WTC11 (cell line): ENCODE data around the gene RPL35A. TPM values are rescaled to one million over a fixed set of nuclear protein-coding genes. Genes with fewer than 3 reads are reported as not detected.

ENCODE experiments used
- ATAC-seq: fragments of 200-7000 bp; cut with Tn5 transposase; 2 replicates; pipeline ENCODE4 v1.10.0; 2021; ENCODE audit warnings: mild to moderate bottlenecking, moderate library complexity
- CTCF ChIA-PET: fragments of 300-600 bp; sonication (Branson Sonifier 250); formaldehyde crosslinking; loops from one replicate; lab custom pipeline; 2021; ENCODE audit warnings: antibody characterized with exemption; lab: Charles Lee
- POLR2A ChIA-PET: fragments of 350-600 bp; sonication (Branson Sonifier 250); formaldehyde crosslinking; loops from one replicate; lab custom pipeline; 2021; ENCODE audit warnings: antibody characterized with exemption; lab: Charles Lee
- DNase-seq: peaks from one replicate; pipeline ENCODE4 v3.0.0; 2021; ENCODE audit warnings: low spot score
- H3K27ac Mint-ChIP-seq: 2 replicates; pipeline ENCODE4 v1.8.0; 2021; ENCODE audit warnings: mixed read lengths
- H3K27me3 Mint-ChIP-seq: 2 replicates; pipeline ENCODE4 v1.8.0; 2021; ENCODE audit warnings: low read depth, mild to moderate bottlenecking, moderate library complexity, mixed read lengths
- H3K36me3 Mint-ChIP-seq: 2 replicates; pipeline ENCODE4 v1.8.0; 2021; ENCODE audit warnings: mixed read lengths
- H3K4me1 Mint-ChIP-seq: 2 replicates; pipeline ENCODE4 v1.8.0; 2022; ENCODE audit warnings: mixed read lengths
- H3K4me3 Mint-ChIP-seq: 2 replicates; pipeline ENCODE4 v1.8.0; 2021; ENCODE audit warnings: mild to moderate bottlenecking, moderate library complexity, mixed read lengths
- H3K9me3 Mint-ChIP-seq: 2 replicates; pipeline ENCODE4 v1.8.0; 2021; ENCODE audit warnings: mixed read lengths
- CREM ChIP-seq: sonication (generic); formaldehyde crosslinking; IDR thresholded peaks from 2 replicates; pipeline ENCODE4 v1.8.1; 2022; ENCODE audit warnings: mild to moderate bottlenecking, missing genetic modification reagents, moderate library complexity
- E2F1 ChIP-seq: sonication (generic); formaldehyde crosslinking; IDR thresholded peaks from 2 replicates; pipeline ENCODE4 v1.8.0; 2022; ENCODE audit warnings: mild to moderate bottlenecking, missing genetic modification reagents
- EMX1 ChIP-seq: fragments of 250-450 bp; sonication (Bioruptor Pico); IDR thresholded peaks from 2 replicates; pipeline ENCODE4 v1.8.0; 2021; ENCODE audit warnings: mild to moderate bottlenecking
- FOXP4 ChIP-seq: sonication (generic); formaldehyde crosslinking; IDR thresholded peaks from 2 replicates; pipeline ENCODE4 v1.8.0; 2022; ENCODE audit warnings: mild to moderate bottlenecking, missing genetic modification reagents
- NFATC4 ChIP-seq: fragments of 250-450 bp; sonication (Bioruptor Pico); IDR thresholded peaks from 2 replicates; pipeline ENCODE4 v1.9.0; 2021; ENCODE audit warnings: mild to moderate bottlenecking
- NR2C2 ChIP-seq: sonication (generic); formaldehyde crosslinking; IDR thresholded peaks from 2 replicates; pipeline ENCODE4 v1.8.0; 2022; ENCODE audit warnings: mild to moderate bottlenecking, missing genetic modification reagents
- SMAD3 ChIP-seq: sonication (generic); formaldehyde crosslinking; IDR thresholded peaks from 2 replicates; pipeline ENCODE4 v1.8.0; 2022; ENCODE audit warnings: missing genetic modification reagents, mild to moderate bottlenecking, borderline replicate concordance
- STAT6 ChIP-seq: sonication (generic); formaldehyde crosslinking; conservative IDR thresholded peaks from 2 replicates; pipeline ENCODE4 v1.8.1; 2023; ENCODE audit warnings: mild to moderate bottlenecking, low read depth, missing genetic modification reagents, moderate library complexity
- ZNF121 ChIP-seq: sonication (generic); formaldehyde crosslinking; IDR thresholded peaks from 2 replicates; pipeline ENCODE4 v1.8.0; 2023; ENCODE audit warnings: missing genetic modification reagents
- ZNF425 ChIP-seq: fragments of 250-450 bp; sonication (Bioruptor Pico); conservative IDR thresholded peaks from 2 replicates; pipeline ENCODE4 v1.9.0; 2021; ENCODE audit warnings: mild to moderate bottlenecking
- total RNA-seq: library from RNA; stranded (reverse); gene quantifications from 3 replicates; pipeline ENCODE4 v1.2.3, GENCODE V29; 2021
- TF ChIP-seq, protein P1 (sequence below): sonication (generic); formaldehyde crosslinking; IDR thresholded peaks from 2 replicates; pipeline ENCODE4 v1.8.0; 2022; ENCODE audit warnings: mild to moderate bottlenecking, missing genetic modification reagents
- TF ChIP-seq, protein P2 (sequence below): sonication (generic); formaldehyde crosslinking; IDR thresholded peaks from 2 replicates; pipeline ENCODE4 v1.8.0; 2022; ENCODE audit warnings: missing genetic modification reagents
- TF ChIP-seq, protein P3 (sequence below): sonication (generic); formaldehyde crosslinking; IDR thresholded peaks from 2 replicates; pipeline ENCODE4 v1.8.0; 2023; ENCODE audit warnings: missing genetic modification reagents
- TF ChIP-seq, protein P4 (sequence below): sonication (generic); formaldehyde crosslinking; IDR thresholded peaks from 2 replicates; pipeline ENCODE4 v1.8.1; 2022; ENCODE audit warnings: low read depth, missing genetic modification reagents, borderline replicate concordance
- TF ChIP-seq, protein P5 (sequence below): sonication (generic); formaldehyde crosslinking; IDR thresholded peaks from 2 replicates; pipeline ENCODE4 v1.8.1; 2023; ENCODE audit warnings: mild to moderate bottlenecking, missing genetic modification reagents, borderline replicate concordance

The RPL35A gene
- total RNA-seq, 1 experiment from 2014 or later, result 1,384 TPM

- no peaks in the 10 kb centered on the region; the same call in 1 of the 2 replicates for H3K27me3 Mint-ChIP-seq
- H3K4me1 Mint-ChIP-seq, result peaks cover 43% of the 10 kb centered on the region
- H3K27ac Mint-ChIP-seq, result peak overlapping the region; percentile 78
- ATAC-seq, result no peak
- H3K9me3 Mint-ChIP-seq, result no peaks in the 10 kb centered on the region
- no peak for TF ChIP-seq E2F1 (CRISPR knock-in tag)
- TF ChIP-seq NFATC4 (CRISPR knock-in tag), result no peak
- TF ChIP-seq, protein P1, sequence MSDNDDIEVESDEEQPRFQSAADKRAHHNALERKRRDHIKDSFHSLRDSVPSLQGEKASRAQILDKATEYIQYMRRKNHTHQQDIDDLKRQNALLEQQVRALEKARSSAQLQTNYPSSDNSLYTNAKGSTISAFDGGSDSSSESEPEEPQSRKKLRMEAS (CRISPR knock-in tag), result no peak
- TF ChIP-seq CREM (CRISPR knock-in tag), result no peak
- TF ChIP-seq FOXP4, result no peak
- TF ChIP-seq STAT6 (CRISPR knock-in tag), result no peak
- TF ChIP-seq ZNF121 (CRISPR knock-in tag), result no peak
- no peak for TF ChIP-seq NR2C2
- TF ChIP-seq, protein P2, sequence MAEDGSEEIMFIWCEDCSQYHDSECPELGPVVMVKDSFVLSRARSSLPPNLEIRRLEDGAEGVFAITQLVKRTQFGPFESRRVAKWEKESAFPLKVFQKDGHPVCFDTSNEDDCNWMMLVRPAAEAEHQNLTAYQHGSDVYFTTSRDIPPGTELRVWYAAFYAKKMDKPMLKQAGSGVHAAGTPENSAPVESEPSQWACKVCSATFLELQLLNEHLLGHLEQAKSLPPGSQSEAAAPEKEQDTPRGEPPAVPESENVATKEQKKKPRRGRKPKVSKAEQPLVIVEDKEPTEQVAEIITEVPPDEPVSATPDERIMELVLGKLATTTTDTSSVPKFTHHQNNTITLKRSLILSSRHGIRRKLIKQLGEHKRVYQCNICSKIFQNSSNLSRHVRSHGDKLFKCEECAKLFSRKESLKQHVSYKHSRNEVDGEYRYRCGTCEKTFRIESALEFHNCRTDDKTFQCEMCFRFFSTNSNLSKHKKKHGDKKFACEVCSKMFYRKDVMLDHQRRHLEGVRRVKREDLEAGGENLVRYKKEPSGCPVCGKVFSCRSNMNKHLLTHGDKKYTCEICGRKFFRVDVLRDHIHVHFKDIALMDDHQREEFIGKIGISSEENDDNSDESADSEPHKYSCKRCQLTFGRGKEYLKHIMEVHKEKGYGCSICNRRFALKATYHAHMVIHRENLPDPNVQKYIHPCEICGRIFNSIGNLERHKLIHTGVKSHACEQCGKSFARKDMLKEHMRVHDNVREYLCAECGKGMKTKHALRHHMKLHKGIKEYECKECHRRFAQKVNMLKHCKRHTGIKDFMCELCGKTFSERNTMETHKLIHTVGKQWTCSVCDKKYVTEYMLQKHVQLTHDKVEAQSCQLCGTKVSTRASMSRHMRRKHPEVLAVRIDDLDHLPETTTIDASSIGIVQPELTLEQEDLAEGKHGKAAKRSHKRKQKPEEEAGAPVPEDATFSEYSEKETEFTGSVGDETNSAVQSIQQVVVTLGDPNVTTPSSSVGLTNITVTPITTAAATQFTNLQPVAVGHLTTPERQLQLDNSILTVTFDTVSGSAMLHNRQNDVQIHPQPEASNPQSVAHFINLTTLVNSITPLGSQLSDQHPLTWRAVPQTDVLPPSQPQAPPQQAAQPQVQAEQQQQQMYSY (CRISPR knock-in tag), result no peak
- TF ChIP-seq, protein P3, sequence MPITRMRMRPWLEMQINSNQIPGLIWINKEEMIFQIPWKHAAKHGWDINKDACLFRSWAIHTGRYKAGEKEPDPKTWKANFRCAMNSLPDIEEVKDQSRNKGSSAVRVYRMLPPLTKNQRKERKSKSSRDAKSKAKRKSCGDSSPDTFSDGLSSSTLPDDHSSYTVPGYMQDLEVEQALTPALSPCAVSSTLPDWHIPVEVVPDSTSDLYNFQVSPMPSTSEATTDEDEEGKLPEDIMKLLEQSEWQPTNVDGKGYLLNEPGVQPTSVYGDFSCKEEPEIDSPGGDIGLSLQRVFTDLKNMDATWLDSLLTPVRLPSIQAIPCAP (CRISPR knock-in tag), result no peak
- no peak for TF ChIP-seq EMX1 (CRISPR knock-in tag)
- no peak for TF ChIP-seq SMAD3
- H3K36me3 Mint-ChIP-seq, result peaks cover 61% of the 10 kb centered on the region
- H3K4me3 Mint-ChIP-seq, result peak overlapping the region; percentile 25; the same call in 1 of the 2 replicates
- no peak for DNase-seq
- ChIA-PET POLR2A (no interaction called here), CTCF (no interaction called here)
These were observed 3.9 kb downstream of the RPL35A start for GRCh38 chr3:197953881-197954280.

GRCh38 chr3:197955892-197956477 lies 6.0 kb downstream of the RPL35A start:
- peaks cover 51% of the 10 kb centered on the region for H3K36me3 Mint-ChIP-seq
- H3K4me3 Mint-ChIP-seq, result no peak overlapping the region
- DNase-seq (no peak), ATAC-seq (no peak)
- H3K27me3 Mint-ChIP-seq, result peaks cover 8% of the 10 kb centered on the region
- H3K27ac Mint-ChIP-seq, result peak overlapping the region; percentile 60; the same call in 1 of the 2 replicates
- CTCF ChIA-PET, result interaction anchor here (0.7 kb wide), 1 partner anchor 29 kb away, joined by 3 read pairs; no protein-coding TSS in a partner anchor
- POLR2A ChIA-PET, result interaction anchor here (0.6 to 0.7 kb wide), 2 partner anchors 75 to 411 kb away, joined by 3 to 7 read pairs; no protein-coding TSS in a partner anchor
- peaks cover 48% of the 10 kb centered on the region for H3K4me1 Mint-ChIP-seq
- H3K9me3 Mint-ChIP-seq, result no peaks in the 10 kb centered on the region
- TF ChIP-seq, protein P4, sequence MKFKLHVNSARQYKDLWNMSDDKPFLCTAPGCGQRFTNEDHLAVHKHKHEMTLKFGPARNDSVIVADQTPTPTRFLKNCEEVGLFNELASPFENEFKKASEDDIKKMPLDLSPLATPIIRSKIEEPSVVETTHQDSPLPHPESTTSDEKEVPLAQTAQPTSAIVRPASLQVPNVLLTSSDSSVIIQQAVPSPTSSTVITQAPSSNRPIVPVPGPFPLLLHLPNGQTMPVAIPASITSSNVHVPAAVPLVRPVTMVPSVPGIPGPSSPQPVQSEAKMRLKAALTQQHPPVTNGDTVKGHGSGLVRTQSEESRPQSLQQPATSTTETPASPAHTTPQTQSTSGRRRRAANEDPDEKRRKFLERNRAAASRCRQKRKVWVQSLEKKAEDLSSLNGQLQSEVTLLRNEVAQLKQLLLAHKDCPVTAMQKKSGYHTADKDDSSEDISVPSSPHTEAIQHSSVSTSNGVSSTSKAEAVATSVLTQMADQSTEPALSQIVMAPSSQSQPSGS (CRISPR knock-in tag), result no peak
- TF ChIP-seq, protein P5, sequence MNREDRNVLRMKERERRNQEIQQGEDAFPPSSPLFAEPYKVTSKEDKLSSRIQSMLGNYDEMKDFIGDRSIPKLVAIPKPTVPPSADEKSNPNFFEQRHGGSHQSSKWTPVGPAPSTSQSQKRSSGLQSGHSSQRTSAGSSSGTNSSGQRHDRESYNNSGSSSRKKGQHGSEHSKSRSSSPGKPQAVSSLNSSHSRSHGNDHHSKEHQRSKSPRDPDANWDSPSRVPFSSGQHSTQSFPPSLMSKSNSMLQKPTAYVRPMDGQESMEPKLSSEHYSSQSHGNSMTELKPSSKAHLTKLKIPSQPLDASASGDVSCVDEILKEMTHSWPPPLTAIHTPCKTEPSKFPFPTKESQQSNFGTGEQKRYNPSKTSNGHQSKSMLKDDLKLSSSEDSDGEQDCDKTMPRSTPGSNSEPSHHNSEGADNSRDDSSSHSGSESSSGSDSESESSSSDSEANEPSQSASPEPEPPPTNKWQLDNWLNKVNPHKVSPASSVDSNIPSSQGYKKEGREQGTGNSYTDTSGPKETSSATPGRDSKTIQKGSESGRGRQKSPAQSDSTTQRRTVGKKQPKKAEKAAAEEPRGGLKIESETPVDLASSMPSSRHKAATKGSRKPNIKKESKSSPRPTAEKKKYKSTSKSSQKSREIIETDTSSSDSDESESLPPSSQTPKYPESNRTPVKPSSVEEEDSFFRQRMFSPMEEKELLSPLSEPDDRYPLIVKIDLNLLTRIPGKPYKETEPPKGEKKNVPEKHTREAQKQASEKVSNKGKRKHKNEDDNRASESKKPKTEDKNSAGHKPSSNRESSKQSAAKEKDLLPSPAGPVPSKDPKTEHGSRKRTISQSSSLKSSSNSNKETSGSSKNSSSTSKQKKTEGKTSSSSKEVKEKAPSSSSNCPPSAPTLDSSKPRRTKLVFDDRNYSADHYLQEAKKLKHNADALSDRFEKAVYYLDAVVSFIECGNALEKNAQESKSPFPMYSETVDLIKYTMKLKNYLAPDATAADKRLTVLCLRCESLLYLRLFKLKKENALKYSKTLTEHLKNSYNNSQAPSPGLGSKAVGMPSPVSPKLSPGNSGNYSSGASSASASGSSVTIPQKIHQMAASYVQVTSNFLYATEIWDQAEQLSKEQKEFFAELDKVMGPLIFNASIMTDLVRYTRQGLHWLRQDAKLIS (CRISPR knock-in tag), result no peak
- TF ChIP-seq ZNF425 (CRISPR knock-in tag), result peak; percentile 7; the same call in 1 of the 2 replicates
